ENCODE measurements around the gene CAVIN1.
A peak's percentile ranks its signal among the peaks of the same experiment; 100 is the strongest.
"Not testable (repeated sequence)": the region's sequence is repeated elsewhere in the genome, so short reads cannot be mapped to it uniquely, and the experiment has no call there.

Gene CAVIN1

DNA sequence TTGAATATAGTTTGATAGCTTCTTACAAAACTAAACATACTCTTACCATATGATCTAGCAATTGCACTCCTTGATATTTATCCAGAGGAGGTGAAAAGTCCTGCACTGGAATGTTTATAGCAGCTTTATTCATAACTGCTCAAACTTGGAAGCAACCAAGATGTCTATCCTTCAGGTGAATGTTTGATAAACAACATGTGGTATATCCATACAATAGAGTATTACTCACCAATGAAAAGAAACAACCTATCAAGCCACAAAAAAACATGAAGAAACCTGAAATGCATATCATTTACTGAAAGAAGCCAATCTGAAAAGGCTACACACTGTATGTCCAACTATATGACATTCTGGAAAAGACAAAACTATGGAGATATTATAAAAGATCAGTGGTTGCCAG lies 50.9 kb downstream of the CAVIN1 start:
- DNase-seq = no peak

DNA sequence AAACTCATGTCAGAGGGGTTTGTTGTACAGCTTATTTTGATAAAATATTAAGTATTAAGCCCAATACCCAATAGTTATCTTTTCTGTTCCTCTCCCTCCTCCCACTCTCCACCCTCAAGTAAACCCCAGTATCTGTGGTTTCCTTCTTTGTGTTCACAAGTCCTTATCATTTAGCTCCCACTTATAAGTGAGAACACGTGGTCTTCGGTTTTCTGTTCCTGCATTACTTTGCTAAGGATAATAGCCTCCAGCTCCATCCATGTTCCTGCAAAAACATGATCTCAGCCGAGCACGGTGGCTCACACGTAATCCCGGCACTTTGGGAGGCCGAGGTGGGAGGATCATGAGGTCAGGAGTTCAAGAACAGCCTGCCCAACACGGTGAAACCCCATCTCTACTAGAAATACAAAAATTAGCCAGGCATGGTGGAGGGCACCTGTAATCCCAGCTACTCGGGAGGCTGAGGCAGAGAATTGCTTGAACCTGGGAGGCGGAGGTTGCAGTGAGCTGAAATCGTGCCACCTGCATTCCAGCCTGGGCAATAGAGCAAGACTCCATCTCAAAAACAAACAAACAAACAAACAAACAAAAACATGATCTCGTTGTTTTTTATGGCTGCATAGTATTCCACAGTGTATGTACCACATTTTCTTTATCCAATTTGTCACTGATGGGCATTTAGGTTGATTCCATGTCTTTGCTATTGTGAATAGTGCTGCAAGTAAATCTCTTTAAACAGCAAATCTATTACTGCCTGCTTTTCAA lies 54.1 kb downstream of the CAVIN1 start:
- not testable (repeated sequence) for DNase-seq

DNA sequence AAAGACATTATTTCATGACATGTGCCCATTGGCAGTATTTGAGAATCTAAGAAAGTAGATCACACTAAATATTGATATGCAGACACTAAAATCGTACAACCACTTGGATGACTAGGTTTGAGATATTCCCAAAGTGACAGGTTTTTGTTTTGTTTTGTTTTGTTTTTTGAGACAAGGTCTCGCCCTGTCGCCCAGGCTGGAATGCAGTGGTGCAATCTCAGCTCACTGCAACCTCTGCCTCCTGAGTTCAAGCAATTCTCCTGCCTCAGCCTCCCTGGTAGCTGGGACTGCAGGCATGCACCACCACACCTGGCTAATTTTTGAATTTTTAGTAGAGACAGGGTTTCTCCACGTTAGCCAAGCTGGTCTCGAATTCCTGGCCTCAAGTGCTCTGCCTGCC lies 54.7 kb downstream of the CAVIN1 start:
- DNase-seq = not testable (repeated sequence)

DNA sequence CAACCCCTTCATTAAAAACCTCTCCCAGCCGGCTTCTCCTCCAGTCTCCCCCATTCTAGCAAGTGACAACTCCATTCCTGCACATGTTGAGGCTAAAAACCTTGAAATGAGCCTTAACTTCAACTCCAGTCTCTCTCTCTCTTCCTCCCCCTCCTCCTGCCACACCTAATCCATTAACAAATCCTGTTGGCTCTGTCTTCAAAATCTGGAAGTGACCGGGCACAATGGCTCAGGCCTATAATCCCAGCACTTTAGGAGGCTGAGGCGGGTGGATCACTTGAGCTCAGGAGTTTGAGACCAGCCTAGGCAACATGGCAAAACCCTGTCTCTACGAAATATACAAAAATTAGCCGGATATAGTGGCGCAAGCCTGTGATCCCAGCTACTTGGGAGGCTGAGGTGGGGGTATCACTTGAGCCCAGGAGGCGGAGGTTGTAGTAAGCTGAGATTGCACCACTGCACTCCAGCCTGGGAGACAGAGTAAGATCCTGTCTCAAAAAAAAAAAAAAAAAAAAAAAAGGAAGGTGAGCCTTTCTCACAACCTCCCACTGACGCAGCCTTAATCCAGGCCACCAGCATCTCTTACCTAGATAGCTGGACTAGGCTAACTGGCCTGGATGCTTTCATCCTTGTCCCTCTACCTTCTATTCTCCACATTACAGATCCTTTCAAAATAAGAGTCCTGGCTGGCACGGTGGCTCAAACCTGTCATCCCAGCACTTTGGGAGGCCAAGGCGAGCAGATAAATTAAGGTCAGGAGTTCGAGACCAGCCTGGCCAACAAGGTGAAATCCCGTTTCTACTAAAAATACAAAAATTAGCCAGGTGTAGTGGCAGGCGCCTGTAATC lies 56.7 kb downstream of the CAVIN1 start:
- not testable (repeated sequence) for DNase-seq

DNA sequence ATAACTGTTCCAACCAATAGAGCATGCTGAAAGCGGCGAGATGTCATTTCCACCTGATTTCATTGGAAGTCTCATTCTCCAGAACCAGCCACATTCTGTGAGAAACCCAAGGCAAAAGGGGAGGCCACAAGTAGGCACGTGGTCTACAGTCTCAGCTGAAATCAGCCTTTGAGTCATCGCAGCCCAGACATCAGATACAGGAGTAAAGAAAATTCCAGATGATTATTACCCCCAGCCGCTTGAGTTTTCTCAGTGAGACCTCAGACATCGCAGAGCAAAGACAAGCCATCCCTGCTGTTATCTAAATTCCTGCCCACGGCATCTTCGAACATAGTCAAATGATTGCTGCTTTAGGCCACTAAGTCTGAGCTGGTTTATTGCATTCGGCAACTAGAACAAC lies 57.9 kb downstream of the CAVIN1 start:
- DNase-seq = no peak

DNA sequence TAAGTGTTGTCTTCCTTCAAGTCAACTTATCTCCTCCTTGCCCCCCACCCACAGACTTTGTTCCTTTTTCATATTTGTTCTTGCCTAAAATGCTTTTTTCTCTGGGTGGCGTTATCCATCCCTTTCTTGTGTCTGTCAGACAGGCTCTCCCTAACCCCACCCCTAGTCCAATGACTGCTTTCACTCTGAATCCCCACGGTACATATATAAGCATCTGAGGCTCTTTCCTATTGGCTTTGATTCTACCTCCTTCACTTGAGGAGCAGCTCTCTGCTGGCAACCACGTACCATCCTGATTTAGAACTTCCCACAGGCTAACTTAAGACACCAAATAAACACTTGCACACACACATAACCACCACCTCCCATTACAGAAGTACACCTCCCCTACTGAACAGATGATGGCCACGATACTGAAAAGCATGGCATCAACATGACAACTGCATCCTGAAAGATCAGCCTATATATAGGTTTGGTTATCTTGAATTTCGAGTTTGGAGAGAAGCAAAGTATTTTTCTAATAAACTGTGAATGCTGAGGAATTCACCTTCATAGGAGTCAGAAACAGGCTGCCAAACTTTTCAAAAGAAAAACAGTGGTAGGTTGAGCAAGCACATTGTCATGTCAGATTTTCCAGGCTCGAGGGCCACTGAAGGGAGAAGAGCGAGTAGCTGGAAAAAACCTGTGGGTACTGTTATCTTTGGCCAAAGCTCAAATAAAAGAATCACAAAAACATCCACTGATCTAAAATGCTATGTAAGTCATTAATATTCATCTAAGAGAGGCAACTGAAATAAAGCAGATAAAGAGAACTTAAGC lies 59.1 kb downstream of the CAVIN1 start:
- no peak for DNase-seq

DNA sequence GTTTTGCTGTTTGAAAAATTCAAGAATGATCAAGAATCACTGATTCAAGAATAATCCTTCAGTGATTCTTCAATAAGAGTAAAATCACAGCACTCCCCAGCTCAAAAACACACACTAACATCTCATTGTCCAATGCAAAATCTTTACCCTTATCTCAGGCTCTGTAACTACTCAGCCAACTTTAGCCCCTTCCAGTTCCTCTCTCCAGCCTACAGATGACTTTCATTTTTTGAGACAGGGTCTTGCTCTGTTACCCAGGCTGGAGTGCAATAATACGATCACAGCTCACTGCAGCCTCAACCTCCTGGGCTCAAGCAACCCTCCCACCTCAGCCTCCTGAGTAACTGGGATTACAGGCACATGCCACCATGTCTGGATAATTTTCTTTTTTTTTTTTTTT lies 59.8 kb downstream of the CAVIN1 start:
- no peak for DNase-seq

DNA sequence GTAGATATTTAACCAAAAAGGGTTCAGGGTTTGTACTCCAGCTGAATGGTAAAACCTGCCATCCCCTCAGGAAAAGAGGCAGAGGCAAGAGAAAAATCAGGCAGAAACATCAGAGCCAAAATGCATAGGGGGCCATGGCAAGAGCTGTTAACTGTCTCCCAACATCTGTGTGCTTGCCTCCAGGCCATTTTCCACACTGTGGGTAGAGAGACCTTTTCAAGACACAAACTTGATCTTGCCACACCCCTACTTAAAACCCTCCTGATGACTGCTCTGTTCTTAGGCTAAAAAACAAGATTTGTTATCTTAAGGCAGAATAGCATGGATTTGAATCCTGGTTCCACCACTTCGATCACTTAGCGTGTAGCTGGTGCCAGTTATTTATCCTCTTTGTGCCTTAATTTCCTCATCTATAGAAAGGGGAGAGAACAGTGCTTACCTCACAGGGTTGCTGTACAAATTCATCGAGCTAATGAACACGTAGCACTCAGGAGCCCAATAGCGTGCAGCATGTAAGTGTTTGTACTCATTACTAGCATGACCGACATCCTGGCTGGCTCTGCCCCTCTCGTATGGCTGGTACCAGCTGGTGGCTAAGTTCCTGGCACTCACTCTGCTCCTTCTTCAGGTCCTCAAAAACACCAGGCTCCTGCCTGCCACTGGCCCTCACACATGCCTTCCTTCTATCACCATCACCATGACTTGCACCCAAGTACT lies 60.7 kb downstream of the CAVIN1 start:
- no peak for DNase-seq

DNA sequence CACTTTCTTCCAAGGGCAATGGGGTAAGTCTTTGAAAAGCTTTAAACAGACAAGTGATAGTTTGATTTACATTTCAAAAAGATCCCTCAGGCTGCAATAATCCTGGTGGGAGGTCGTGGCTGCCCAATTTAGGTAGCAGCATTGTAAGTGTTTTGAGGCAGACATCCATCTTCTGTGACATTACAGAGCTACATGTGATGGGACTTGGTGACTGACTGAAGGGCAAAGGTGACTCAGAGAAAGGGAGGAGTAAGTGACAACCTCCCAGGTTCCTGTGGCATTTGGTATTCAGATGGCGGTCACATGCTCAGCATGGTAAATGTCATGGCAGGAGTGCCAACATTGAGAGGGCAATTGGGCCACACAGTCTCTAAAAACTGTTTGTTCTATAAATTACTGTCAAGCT lies 61.3 kb downstream of the CAVIN1 start:
- DNase-seq = peak; percentile 42

DNA sequence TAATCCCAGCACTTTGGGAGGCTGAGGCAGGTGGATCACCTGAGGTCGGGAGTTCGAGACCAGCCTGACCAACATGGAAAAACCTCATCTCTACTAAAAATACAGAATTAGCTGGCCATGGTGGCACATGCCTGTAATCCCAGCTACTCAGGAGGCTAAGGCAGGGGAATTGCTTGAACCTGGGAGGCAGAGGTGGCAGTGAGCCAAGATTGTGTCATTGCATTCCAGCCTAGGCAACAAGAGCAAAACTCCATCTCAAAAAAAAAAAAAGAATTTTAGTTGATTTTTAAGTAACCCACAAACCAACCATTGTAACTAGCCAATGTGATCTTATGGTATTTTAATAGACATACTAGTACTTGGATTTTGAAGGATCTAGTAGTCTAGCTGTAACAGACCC lies 62.7 kb downstream of the CAVIN1 start:
- not testable (repeated sequence) for DNase-seq

DNA sequence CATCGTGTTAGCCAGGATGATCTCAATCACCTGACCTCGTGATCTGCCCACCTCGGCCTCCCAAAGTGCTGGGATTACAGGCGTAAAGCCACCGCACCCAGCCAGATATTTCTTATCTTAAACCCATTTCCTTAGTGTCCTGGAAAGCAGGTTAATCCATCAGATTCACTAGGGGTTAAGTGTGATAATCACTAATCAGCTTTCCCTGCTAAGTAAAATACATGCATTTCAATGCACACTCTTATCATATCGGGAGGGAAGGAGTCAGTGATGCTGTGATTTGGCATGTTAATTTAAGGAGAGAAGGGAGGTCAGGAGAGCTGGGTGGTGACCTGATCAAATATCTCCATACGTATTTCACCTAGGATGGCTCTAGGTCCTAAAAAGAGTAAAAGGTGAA lies 63.9 kb downstream of the CAVIN1 start:
- DNase-seq = no peak

DNA sequence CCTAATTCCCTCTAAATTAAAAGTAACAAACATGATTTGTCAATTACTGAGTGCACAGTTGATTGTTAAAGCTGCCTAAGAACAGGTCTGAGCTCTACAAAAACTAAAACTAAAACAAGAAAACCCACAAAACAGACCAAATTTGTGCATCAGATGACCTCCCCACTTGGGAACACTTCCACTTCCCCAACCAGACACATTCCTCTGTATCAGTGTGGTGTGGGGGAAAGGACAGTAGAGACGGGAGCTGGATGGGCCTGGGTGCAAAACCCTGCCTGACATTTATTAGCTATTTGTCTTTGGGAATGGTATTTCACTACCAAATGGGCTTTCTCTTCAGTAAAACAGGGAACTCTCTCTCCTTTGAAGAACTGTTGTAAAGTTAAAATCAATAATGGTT lies 64.6 kb downstream of the CAVIN1 start:
- DNase-seq = no peak

DNA sequence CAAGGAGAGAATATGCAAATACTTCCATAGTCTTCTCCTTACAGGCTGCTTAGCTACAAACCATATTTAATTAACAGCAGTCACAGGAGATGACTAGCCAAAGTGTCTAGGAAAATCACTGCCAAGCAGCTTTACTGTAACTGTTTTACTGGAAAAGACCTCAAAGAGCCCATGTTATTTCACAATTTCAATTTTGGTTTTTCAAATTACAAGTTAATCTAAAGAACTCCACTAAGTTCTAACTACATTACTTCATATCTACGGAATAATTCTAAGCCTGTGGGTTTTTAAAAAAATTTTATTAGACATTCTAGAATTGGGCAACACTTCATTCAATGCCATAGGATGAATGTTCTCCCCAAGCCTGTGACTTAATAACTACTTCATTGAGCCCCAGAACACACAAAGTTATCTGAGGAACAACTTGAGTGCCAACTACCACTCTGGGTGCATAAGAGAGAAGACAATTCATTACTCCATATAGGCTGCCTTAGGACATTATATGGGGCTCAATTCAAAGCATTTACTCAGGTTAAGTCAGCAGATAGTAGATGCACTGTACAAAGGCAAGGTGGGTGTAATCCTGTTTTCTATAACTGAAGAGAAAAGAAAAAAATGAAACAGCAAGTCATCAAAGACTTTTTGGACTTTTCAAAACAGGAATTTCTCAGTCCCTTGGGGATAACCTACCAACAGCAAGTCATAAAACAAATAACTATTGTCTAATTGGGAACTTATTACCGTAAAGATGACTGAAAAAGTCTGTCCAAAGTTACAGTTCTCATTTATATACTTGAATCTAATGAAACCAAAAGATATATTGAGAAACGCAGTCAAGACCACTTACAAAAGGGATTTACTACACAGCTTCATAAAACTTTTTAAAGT lies 67.9 kb downstream of the CAVIN1 start:
- DNase-seq = no peak

Measured in CD4-positive, alpha-beta T cell treated with Interleukin-10 for 1 hour (primary cell).